HepG2 (cell line): Measurements from ENCODE around the gene LDAH. TPM values are rescaled to one million over a fixed set of nuclear protein-coding genes. Genes with fewer than 3 reads are reported as not detected.

Experiments used
- ATAC-seq: fragments of 200-7000 bp; cut with Tn5 transposase; 3 replicates; pipeline ENCODE4 v1.9.1; 2020; ENCODE audit warnings: mild to moderate bottlenecking, moderate library complexity
- BruUV-seq: library from RNA; stranded (reverse); fragments of 400-500 nt; replicated peaks from 2 replicates; lab custom pipeline; 2021; lab: Mats Ljungman, UMichigan
- CTCF ChIA-PET: fragments of 300-600 bp; formaldehyde crosslinking; extraction: SDS; loops from one replicate; lab custom pipeline; 2021; ENCODE audit warnings: low total read pairs, inconsistent platforms, low intra/inter-chr PET ratio; lab: Yijun Ruan, JAX
- POLR2A ChIA-PET: fragments of 350-600 bp; sonication (Branson Sonifier 250); formaldehyde crosslinking; loops from one replicate; lab custom pipeline; 2020; ENCODE audit warnings: antibody characterized with exemption, inconsistent platforms; lab: Yijun Ruan, JAX
- DNase-seq: peaks from one replicate; pipeline ENCODE4 v3.0.0-alpha.2; 2015; ENCODE audit warnings: low spot score
- FAIRE-seq: peaks from 3 replicates; lab custom pipeline; 2011; peaks lifted over from hg19 to GRCh38; lab: Jason Lieb, UNC
- H2AFZ ChIP-seq: one replicate; pipeline ENCODE4 v1.6.1; 2011; ENCODE audit warnings: low read length, inconsistent platforms
- H3K27ac ChIP-seq: fragments of 300-600 bp; 3 replicates; pipeline ENCODE4 v1.8.0; 2011; ENCODE audit warnings: mixed run types, mild to moderate bottlenecking, mixed read lengths, low read length, inconsistent platforms; ENCODE audit not compliant: insufficient read depth; ENCODE audit errors: extremely low read length
- H3K27me3 ChIP-seq, 2 experiments: fragments of 200-600 bp in 1 of 2; 2 replicates in 1 of 2; 3 replicates in 1 of 2; pipeline versions ENCODE4 v1.6.0 to v1.8.0; 2011; ENCODE audit warnings: low read length in 2 of 2, mild to moderate bottlenecking in 2 of 2, moderate library complexity in 2 of 2, inconsistent platforms in 1 of 2; ENCODE audit not compliant: insufficient read depth in 2 of 2, control insufficient read depth in 1 of 2
- H3K36me3 ChIP-seq, 2 experiments: fragments of 200-600 bp in 1 of 2; replicated peaks in 1 of 2; 2 replicates in 1 of 2; 3 replicates in 1 of 2; pipeline versions ENCODE4 v1.5.1 to v1.8.0; 2011; ENCODE audit warnings: low read length in 2 of 2, inconsistent platforms in 1 of 2; ENCODE audit not compliant: insufficient read depth in 2 of 2, control insufficient read depth in 1 of 2
- H3K4me1 ChIP-seq: 2 replicates; pipeline ENCODE4 v1.5.1; 2012; ENCODE audit warnings: low read length, inconsistent platforms; ENCODE audit not compliant: insufficient read depth
- H3K4me2 ChIP-seq: 2 replicates; pipeline ENCODE4 v1.6.0; 2011; ENCODE audit warnings: low read depth, low read length, inconsistent platforms
- H3K4me3 ChIP-seq, 3 experiments: fragments of 200-600 bp in 1 of 3; sonication (generic), shearing (Covaris generic) in 1 of 3; replicated peaks in 1 of 3; 2 replicates each; pipeline ENCODE4 v1.5.1; 2011 to 2016; ENCODE audit warnings: low read length in 3 of 3, inconsistent platforms in 2 of 3, low read depth in 2 of 3, mild to moderate bottlenecking in 2 of 3, control low read depth in 1 of 3, mixed read lengths in 1 of 3; ENCODE audit not compliant: insufficient read depth in 1 of 3
- H3K79me2 ChIP-seq: one replicate; pipeline ENCODE4 v1.6.1; 2011; ENCODE audit warnings: low read length, inconsistent platforms; ENCODE audit not compliant: insufficient read depth
- H3K9ac ChIP-seq: 2 replicates; pipeline ENCODE4 v1.6.0; 2011; ENCODE audit warnings: mild to moderate bottlenecking, low read depth, low read length, inconsistent platforms; ENCODE audit not compliant: insufficient read depth
- H3K9me3 ChIP-seq: 2 replicates; pipeline ENCODE4 v1.5.1; 2012; ENCODE audit warnings: mild to moderate bottlenecking, low read length
- H4K20me1 ChIP-seq: 2 replicates; pipeline ENCODE4 v1.6.0; 2011; ENCODE audit warnings: inconsistent platforms, mild to moderate bottlenecking, low read length, moderate library complexity; ENCODE audit not compliant: insufficient read depth
- AGO2 ChIP-seq: fragments of 200-400 bp; formaldehyde crosslinking; optimal IDR thresholded peaks from 2 replicates; pipeline ENCODE3; 2017; ENCODE audit warnings: mild to moderate bottlenecking, low read depth, low read length, moderate library complexity
- CBX1 ChIP-seq: IDR thresholded peaks from one replicate; pipeline ENCODE4 v1.6.1; 2016; ENCODE audit warnings: antibody characterized with exemption, low read depth
- ELF3 ChIP-seq: IDR thresholded peaks from 2 replicates; pipeline ENCODE4 v1.6.1; 2016; ENCODE audit warnings: missing genetic modification reagents, missing compliant biosample characterization
- IRX3 ChIP-seq: sonication (generic); formaldehyde crosslinking; IDR thresholded peaks from 2 replicates; pipeline ENCODE4 v1.8.1; 2023; ENCODE audit warnings: mild to moderate bottlenecking, low read depth, missing genetic modification reagents, borderline replicate concordance
- MEIS2 ChIP-seq: sonication (generic); formaldehyde crosslinking; IDR thresholded peaks from 2 replicates; pipeline ENCODE4 v1.9.0; 2021; ENCODE audit warnings: mild to moderate bottlenecking, missing genetic modification reagents
- SIX4 ChIP-seq: sonication (generic); formaldehyde crosslinking; IDR thresholded peaks from 2 replicates; pipeline ENCODE4 v1.4.0; 2020; ENCODE audit warnings: missing genetic modification reagents
- SMAD3 ChIP-seq: sonication (generic); formaldehyde crosslinking; IDR thresholded peaks from 2 replicates; pipeline ENCODE4 v1.4.0; 2020; ENCODE audit warnings: missing genetic modification reagents
- SMARCC2 ChIP-seq: fragments of 450-650 bp; IDR thresholded peaks from 2 replicates; pipeline ENCODE4 v1.6.1; 2017; ENCODE audit warnings: antibody characterized with exemption, mild to moderate bottlenecking
- SUZ12 ChIP-seq: fragments of 150-350 bp; IDR thresholded peaks from 2 replicates; pipeline ENCODE4 v1.6.1; 2014; ENCODE audit warnings: low read depth, low read length
- ZFP36L2 ChIP-seq: sonication (generic); formaldehyde crosslinking; IDR thresholded peaks from 2 replicates; pipeline ENCODE4 v1.4.0; 2020; ENCODE audit warnings: missing genetic modification reagents
- ZNF446 ChIP-seq: sonication (generic); formaldehyde crosslinking; IDR thresholded peaks from 2 replicates; pipeline ENCODE4 v1.5.0; 2020; ENCODE audit warnings: mild to moderate bottlenecking, missing genetic modification reagents
- ZNF619 ChIP-seq: sonication (generic); formaldehyde crosslinking; IDR thresholded peaks from 2 replicates; pipeline ENCODE4 v1.4.0; 2020; ENCODE audit warnings: mild to moderate bottlenecking, missing genetic modification reagents
- ZNF674 ChIP-seq: sonication (generic); formaldehyde crosslinking; IDR thresholded peaks from 2 replicates; pipeline ENCODE4 v1.5.0; 2020; ENCODE audit warnings: low read depth, mild to moderate bottlenecking, missing genetic modification reagents
- ZNF776 ChIP-seq: sonication (generic); formaldehyde crosslinking; IDR thresholded peaks from 2 replicates; pipeline ENCODE4 v1.4.0; 2020; ENCODE audit warnings: mild to moderate bottlenecking, missing genetic modification reagents
- ZSCAN20 ChIP-seq: sonication (generic); formaldehyde crosslinking; IDR thresholded peaks from 2 replicates; pipeline ENCODE4 v1.4.0; 2020; ENCODE audit warnings: missing genetic modification reagents, mild to moderate bottlenecking, borderline replicate concordance
- WGBS: methylation state at CpG from one replicate; pipeline ENCODE4 v1.1.6; 2017; ENCODE audit warnings: low lambda C conversion rate; 5-methylcytosine and 5-hydroxymethylcytosine counted together
- in situ Hi-C: cut with HindIII; loops from 2 replicates; pipeline ENCODE4 v1.10.0; 2017; ENCODE audit warnings: low pct_unique_long_range_greater_than_20kb; ENCODE audit not compliant: extremely low pct_ligation_motif_present
- intact Hi-C: fragments of 100-400 bp; cut with micrococcal nuclease; formaldehyde crosslinking; loops from one replicate; pipeline ENCODE4 v1.10.0; 2022; ENCODE audit not compliant: unreplicated experiment
- polyA plus RNA-seq, 8 experiments: library from polyadenylated mRNA; depleted of rRNA in 3 of 8; stranded (reverse) in 7 of 8; unstranded in 1 of 8; fragments of >200 nt; fragmentation: Illumina TruSeq in 4 of 8; extraction: Trizol in 4 of 8; gene quantifications; 2 replicates each; pipeline versions ENCODE4 v1.2.1 to v1.2.3, GENCODE V29; 2011 to 2016; ENCODE audit warnings: low read depth in 4 of 8, missing spikeins in 1 of 8, mixed read lengths in 1 of 8; ENCODE audit not compliant: insufficient read depth in 1 of 8
- total RNA-seq, 5 experiments: library from RNA; depleted of rRNA; stranded (reverse); fragments of >200 nt; fragmentation: Illumina TruSeq; extraction: Trizol; gene quantifications; 2 replicates each; pipeline ENCODE4 v1.2.3, GENCODE V29; 2016; ENCODE audit warnings: low read depth in 1 of 5
- TF ChIP-seq, protein P1 (sequence below): sonication (generic); formaldehyde crosslinking; IDR thresholded peaks from 2 replicates; pipeline ENCODE4 v1.4.0; 2020; ENCODE audit warnings: mild to moderate bottlenecking, missing genetic modification reagents
- TF ChIP-seq, protein P2 (sequence below): sonication (generic); formaldehyde crosslinking; IDR thresholded peaks from 2 replicates; pipeline ENCODE4 v1.4.0; 2020; ENCODE audit warnings: missing genetic modification reagents
- TF ChIP-seq, protein P3 (sequence below), 2 experiments: fragments of 450-650 bp in 1 of 2; sonication (generic) in 1 of 2; formaldehyde crosslinking; IDR thresholded peaks; 2 replicates each; pipeline versions ENCODE4 v1.5.0 to v1.8.0; 2020 to 2022; ENCODE audit warnings: mild to moderate bottlenecking in 1 of 2, missing genetic modification reagents in 1 of 2
- TF ChIP-seq, protein P4 (sequence below): sonication (generic); formaldehyde crosslinking; IDR thresholded peaks from 2 replicates; pipeline ENCODE4 v1.4.0; 2020; ENCODE audit warnings: missing genetic modification reagents, mild to moderate bottlenecking, borderline replicate concordance
- TF ChIP-seq, protein P5 (sequence below): IDR thresholded peaks from 2 replicates; pipeline ENCODE4 v1.6.1; 2016; ENCODE audit warnings: missing biosample characterization, missing genetic modification reagents, low read depth

Gene LDAH
- total and polyA plus RNA-seq, 2 of the 13 experiments (the other 11 are each of a cell fraction or from before 2014, with no cell fraction given), result 28.8 to 46.2 TPM

DNA sequence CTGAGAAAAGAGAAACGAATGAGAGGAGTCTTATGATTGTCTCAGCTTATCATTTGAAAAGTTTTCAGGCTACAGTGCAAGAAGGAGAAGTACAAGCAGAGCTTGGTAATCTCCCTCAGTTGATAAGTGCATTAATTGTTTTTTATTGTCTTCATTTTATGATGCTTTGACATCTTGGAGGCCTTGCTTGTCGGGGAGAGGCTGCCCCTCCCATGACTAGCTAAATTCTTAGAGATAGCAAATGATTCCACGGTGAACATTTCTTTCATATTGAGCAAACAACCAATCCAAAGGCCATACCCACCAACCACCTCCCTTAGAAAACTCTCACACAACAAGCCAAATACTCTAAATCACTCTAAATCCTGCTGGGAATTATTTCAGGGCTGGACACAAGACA is 116.1 kb downstream of the LDAH start:
- intact Hi-C loops, result no loop called here
- no peak overlapping the region for H2AFZ ChIP-seq
- TF ChIP-seq ZNF674 (CRISPR knock-in tag) (no peak), ZFP36L2 (CRISPR knock-in tag) (no peak), ZNF776 (CRISPR knock-in tag) (no peak), CBX1 (no peak), AGO2 (no peak), SMAD3 (CRISPR knock-in tag) (no peak), MEIS2 (CRISPR knock-in tag) (no peak), ZSCAN20 (CRISPR knock-in tag) (no peak), ZNF619 (no peak), SIX4 (CRISPR knock-in tag) (no peak), ELF3 (CRISPR knock-in tag) (no peak), SMARCC2 (no peak), IRX3 (CRISPR knock-in tag) (no peak), ZNF446 (CRISPR knock-in tag) (no peak), SUZ12 (no peak)
- TF ChIP-seq, protein P1, sequence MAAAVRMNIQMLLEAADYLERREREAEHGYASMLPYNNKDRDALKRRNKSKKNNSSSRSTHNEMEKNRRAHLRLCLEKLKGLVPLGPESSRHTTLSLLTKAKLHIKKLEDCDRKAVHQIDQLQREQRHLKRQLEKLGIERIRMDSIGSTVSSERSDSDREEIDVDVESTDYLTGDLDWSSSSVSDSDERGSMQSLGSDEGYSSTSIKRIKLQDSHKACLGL, result no peak
- TF ChIP-seq, protein P2, sequence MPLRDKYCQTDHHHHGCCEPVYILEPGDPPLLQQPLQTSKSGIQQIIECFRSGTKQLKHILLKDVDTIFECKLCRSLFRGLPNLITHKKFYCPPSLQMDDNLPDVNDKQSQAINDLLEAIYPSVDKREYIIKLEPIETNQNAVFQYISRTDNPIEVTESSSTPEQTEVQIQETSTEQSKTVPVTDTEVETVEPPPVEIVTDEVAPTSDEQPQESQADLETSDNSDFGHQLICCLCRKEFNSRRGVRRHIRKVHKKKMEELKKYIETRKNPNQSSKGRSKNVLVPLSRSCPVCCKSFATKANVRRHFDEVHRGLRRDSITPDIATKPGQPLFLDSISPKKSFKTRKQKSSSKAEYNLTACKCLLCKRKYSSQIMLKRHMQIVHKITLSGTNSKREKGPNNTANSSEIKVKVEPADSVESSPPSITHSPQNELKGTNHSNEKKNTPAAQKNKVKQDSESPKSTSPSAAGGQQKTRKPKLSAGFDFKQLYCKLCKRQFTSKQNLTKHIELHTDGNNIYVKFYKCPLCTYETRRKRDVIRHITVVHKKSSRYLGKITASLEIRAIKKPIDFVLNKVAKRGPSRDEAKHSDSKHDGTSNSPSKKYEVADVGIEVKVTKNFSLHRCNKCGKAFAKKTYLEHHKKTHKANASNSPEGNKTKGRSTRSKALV (CRISPR knock-in tag), result no peak
- TF ChIP-seq, protein P3, sequence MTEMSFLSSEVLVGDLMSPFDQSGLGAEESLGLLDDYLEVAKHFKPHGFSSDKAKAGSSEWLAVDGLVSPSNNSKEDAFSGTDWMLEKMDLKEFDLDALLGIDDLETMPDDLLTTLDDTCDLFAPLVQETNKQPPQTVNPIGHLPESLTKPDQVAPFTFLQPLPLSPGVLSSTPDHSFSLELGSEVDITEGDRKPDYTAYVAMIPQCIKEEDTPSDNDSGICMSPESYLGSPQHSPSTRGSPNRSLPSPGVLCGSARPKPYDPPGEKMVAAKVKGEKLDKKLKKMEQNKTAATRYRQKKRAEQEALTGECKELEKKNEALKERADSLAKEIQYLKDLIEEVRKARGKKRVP (CRISPR knock-in tag; IDR thresholded peaks at IDR 0.05), result no peak
- TF ChIP-seq, protein P4, sequence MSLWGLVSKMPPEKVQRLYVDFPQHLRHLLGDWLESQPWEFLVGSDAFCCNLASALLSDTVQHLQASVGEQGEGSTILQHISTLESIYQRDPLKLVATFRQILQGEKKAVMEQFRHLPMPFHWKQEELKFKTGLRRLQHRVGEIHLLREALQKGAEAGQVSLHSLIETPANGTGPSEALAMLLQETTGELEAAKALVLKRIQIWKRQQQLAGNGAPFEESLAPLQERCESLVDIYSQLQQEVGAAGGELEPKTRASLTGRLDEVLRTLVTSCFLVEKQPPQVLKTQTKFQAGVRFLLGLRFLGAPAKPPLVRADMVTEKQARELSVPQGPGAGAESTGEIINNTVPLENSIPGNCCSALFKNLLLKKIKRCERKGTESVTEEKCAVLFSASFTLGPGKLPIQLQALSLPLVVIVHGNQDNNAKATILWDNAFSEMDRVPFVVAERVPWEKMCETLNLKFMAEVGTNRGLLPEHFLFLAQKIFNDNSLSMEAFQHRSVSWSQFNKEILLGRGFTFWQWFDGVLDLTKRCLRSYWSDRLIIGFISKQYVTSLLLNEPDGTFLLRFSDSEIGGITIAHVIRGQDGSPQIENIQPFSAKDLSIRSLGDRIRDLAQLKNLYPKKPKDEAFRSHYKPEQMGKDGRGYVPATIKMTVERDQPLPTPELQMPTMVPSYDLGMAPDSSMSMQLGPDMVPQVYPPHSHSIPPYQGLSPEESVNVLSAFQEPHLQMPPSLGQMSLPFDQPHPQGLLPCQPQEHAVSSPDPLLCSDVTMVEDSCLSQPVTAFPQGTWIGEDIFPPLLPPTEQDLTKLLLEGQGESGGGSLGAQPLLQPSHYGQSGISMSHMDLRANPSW (CRISPR knock-in tag), result no peak
- TF ChIP-seq, protein P5, sequence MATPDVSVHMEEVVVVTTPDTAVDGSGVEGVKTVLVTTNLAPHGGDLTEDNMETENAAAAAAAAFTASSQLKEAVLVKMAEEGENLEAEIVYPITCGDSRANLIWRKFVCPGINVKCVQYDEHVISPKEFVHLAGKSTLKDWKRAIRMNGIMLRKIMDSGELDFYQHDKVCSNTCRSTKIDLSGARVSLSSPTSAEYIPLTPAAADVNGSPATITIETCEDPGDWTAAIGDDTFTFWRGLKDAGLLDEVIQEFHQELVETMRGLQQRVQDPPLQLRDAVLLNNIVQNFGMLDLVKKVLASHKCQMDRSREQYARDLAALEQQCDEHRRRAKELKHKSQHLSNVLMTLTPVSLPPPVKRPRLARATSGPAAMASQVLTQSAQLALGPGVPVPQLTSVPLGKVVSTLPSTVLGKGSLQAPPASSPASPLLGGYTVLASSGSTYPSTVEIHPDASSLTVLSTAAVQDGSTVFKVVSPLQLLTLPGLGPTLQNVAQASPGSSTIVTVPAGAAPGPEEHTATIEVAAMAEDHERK, result no peak
- TF ChIP-seq, all 625 proteins: peak for 0
- H3K36me3 ChIP-seq, result peaks cover 0 to under 1% of the 10 kb centered on the region in 2 experiments; a peak in 2 of 5 replicates
- no peaks in the 10 kb centered on the region for H4K20me1 ChIP-seq
- H3K27me3 ChIP-seq, result no peaks in the 10 kb centered on the region
- H3K4me2 ChIP-seq, result no peak overlapping the region
- ATAC-seq (no peak), FAIRE-seq (no peak), DNase-seq (no peak)
- H3K27ac ChIP-seq, result no peak overlapping the region
- CTCF ChIA-PET, result no interaction called here
- H3K9me3 ChIP-seq, result no peaks in the 10 kb centered on the region
- H3K9ac ChIP-seq, result no peak overlapping the region
- H3K79me2 ChIP-seq, result peaks cover 3% of the 10 kb centered on the region
- no peak overlapping the region for H3K4me3 ChIP-seq
- in situ Hi-C loops, result no loop called here
- POLR2A ChIA-PET, result no interaction called here
- no TSS peak for BruUV-seq
- H3K4me1 ChIP-seq, result no peaks in the 10 kb centered on the region
- 87% methylated on average over 3 of the region's 3 CpGs for WGBS
